Skeletal muscle tissue (tissue), 4 donors: Measurements from ENCODE around the gene ADGRL4. TPM values are rescaled to one million over a fixed set of nuclear protein-coding genes. Genes with fewer than 3 reads are reported as not detected.
A peak's percentile ranks its signal among the peaks of the same experiment; 100 is the strongest.
"Not testable (repeated sequence)": the region's sequence is repeated elsewhere in the genome, so short reads cannot be mapped to it uniquely, and the experiment has no call there.

ENCODE experiments used
- H3K27ac ChIP-seq: one replicate; pipeline ENCODE4 v1.7.0; 2013; ENCODE audit warnings: mild to moderate bottlenecking, low read depth, low read length, inconsistent platforms
- H3K27me3 ChIP-seq, 3 donors: one replicate each; pipeline ENCODE4 v1.7.0; 2013; ENCODE audit warnings: low read length in 3 of 3; ENCODE audit not compliant: control insufficient read depth in 3 of 3, insufficient read depth in 3 of 3
- H3K36me3 ChIP-seq, 3 donors: one replicate each; pipeline ENCODE4 v1.7.0; 2013; ENCODE audit warnings: low read length in 3 of 3; ENCODE audit not compliant: control insufficient read depth in 3 of 3, insufficient read depth in 3 of 3
- H3K4me1 ChIP-seq, 3 donors: one replicate each; pipeline ENCODE4 v1.7.0; 2013; ENCODE audit warnings: low read length in 3 of 3, mild to moderate bottlenecking in 3 of 3; ENCODE audit not compliant: control insufficient read depth in 3 of 3, insufficient read depth in 3 of 3
- H3K4me3 ChIP-seq, 3 donors: one replicate each; pipeline ENCODE4 v1.7.0; 2013; ENCODE audit warnings: low read length in 3 of 3
- H3K9ac ChIP-seq, 3 donors: one replicate each; pipeline ENCODE4 v1.7.0; 2013; ENCODE audit warnings: low read length in 3 of 3, mild to moderate bottlenecking in 3 of 3, moderate library complexity in 2 of 3, low read depth in 1 of 3
- H3K9me3 ChIP-seq, 3 donors: one replicate each; pipeline ENCODE4 v1.7.0; 2013; ENCODE audit warnings: low read length in 3 of 3; ENCODE audit not compliant: control insufficient read depth in 3 of 3
- total RNA-seq: library from RNA; depleted of rRNA; stranded (reverse); fragments of >200 nt; gene quantifications from one replicate; pipeline ENCODE4 v1.2.3, GENCODE V29; 2014
- donor health status: Osteomylitis.

The ADGRL4 gene
- total RNA-seq, 1 donor from 2014 or later, result 15.7 TPM

DNA sequence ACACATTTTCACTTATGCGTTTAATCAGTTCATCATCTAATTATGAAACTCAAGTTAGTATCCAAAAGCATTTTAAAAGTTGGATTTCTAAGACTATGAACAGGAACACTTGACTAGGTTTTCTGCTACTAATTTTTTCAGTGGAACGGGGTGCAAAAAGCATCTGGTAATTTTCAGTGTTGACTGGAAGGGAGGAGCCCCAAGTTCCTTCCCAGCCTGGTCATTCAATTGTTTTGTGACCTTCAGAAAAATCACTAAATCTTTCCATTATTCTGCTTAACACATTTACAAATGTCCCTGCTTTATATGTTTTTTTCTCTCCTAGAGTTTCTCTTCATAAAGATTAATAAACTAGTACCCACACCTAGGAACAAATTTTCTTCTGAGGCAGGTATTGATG is 6.0 kb upstream of the ADGRL4 start:
- H3K27me3 ChIP-seq, result no peaks in the 10 kb centered on the region
- H3K4me3 ChIP-seq, result no peak overlapping the region
- H3K9me3 ChIP-seq, result no peaks in the 10 kb centered on the region
- no peak overlapping the region for H3K27ac ChIP-seq
- H3K4me1 ChIP-seq, result no peaks in the 10 kb centered on the region
- no peaks in the 10 kb centered on the region for H3K36me3 ChIP-seq
- no peak overlapping the region for H3K9ac ChIP-seq

- no peak overlapping the region for H3K9ac ChIP-seq
- no peaks in the 10 kb centered on the region for H3K4me1 ChIP-seq
- no peak overlapping the region for H3K4me3 ChIP-seq
- H3K9me3 ChIP-seq, result no peaks in the 10 kb centered on the region
- peak overlapping the region; percentile 19 for H3K27ac ChIP-seq
- peaks cover 0 to 6% (median 2%) of the 10 kb centered on the region in 3 donors for H3K27me3 ChIP-seq
- no peaks in the 10 kb centered on the region for H3K36me3 ChIP-seq
Observed at GRCh38 chr1:79010589-79010988, 4.1 kb upstream of the ADGRL4 start.

- Histone ChIP-seq H3K27ac (peak overlapping the region; percentile 72), H3K27me3 (peaks cover 0 to 6% (median 2%) of the 10 kb centered on the region in 3 donors), H3K9ac (peak overlapping the region in 2 of 3 donors; percentile 59 to 65), H3K4me1 (no peaks in the 10 kb centered on the region), H3K36me3 (no peaks in the 10 kb centered on the region), H3K9me3 (no peaks in the 10 kb centered on the region), H3K4me3 (peak overlapping the region; percentile 27 to 57 (median 45))
Observed at GRCh38 chr1:79005945-79006344, 585 bp downstream of the ADGRL4 start.

DNA sequence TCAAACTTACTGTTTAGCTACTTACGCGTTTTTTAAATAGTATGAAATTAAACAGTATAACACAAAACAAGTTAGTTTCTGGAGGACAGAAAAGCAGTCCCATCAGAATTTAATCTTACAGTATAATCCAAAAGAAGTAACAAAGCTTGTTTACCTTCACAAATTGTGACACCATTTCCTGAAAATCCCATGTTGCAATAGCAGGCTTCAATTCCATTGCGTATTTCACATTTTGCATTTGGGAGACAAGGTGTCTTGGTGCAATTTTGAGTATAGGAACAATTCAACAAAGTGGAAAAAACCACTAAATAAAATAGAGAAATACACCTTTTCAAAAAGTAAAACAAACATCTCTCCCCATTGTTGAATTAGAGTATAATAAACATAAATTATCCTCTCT is 1.6 kb downstream of the ADGRL4 start:
- Histone ChIP-seq H3K27ac (peak overlapping the region; percentile 19), H3K9ac (peak overlapping the region in 1 of 3 donors; percentile 63), H3K9me3 (no peaks in the 10 kb centered on the region), H3K27me3 (peaks cover 0 to 6% (median 2%) of the 10 kb centered on the region in 3 donors), H3K36me3 (no peaks in the 10 kb centered on the region), H3K4me1 (no peaks in the 10 kb centered on the region), H3K4me3 (peak overlapping the region in 2 of 3 donors; percentile 11 to 42)

- no peak overlapping the region for H3K27ac ChIP-seq
- no peaks in the 10 kb centered on the region for H3K9me3 ChIP-seq
- no peaks in the 10 kb centered on the region for H3K36me3 ChIP-seq
- H3K27me3 ChIP-seq, result no peaks in the 10 kb centered on the region
- H3K4me1 ChIP-seq, result no peaks in the 10 kb centered on the region
- H3K4me3 ChIP-seq, result no peak overlapping the region
- H3K9ac ChIP-seq, result no peak overlapping the region
Observed at GRCh38 chr1:78996791-78997190, 9.7 kb downstream of the ADGRL4 start.

GRCh38 chr1:78987042-78987441 is 19.5 kb downstream of the ADGRL4 start:
- no peak overlapping the region for H3K27ac ChIP-seq
- H3K4me1 ChIP-seq, result no peaks in the 10 kb centered on the region
- no peaks in the 10 kb centered on the region for H3K9me3 ChIP-seq
- H3K27me3 ChIP-seq, result no peaks in the 10 kb centered on the region
- H3K4me3 ChIP-seq, result no peak overlapping the region
- H3K36me3 ChIP-seq, result no peaks in the 10 kb centered on the region
- H3K9ac ChIP-seq, result no peak overlapping the region

DNA sequence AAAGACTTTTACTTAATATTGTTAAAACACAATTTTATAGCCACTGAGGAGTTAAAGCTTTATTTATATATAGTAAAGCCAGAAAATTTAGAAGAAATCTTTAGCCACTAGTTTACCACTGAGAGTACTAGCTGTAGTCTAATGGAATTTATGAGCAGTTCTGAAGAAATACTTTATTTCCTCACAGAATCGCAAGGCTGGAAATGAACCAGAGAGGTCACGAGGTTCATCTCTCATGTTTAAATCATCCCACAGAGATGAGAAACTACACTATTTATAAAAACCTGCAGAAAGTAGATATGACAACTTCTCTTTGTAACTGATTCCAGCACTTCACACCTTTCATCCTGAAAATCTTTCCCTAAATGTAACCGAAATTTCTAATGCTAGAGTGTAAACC is 26.0 kb downstream of the ADGRL4 start:
- no peak overlapping the region for H3K4me3 ChIP-seq
- H3K9ac ChIP-seq, result no peak overlapping the region
- no peaks in the 10 kb centered on the region for H3K36me3 ChIP-seq
- no peaks in the 10 kb centered on the region for H3K27me3 ChIP-seq
- H3K4me1 ChIP-seq, result no peaks in the 10 kb centered on the region
- H3K27ac ChIP-seq, result no peak overlapping the region
- H3K9me3 ChIP-seq, result no peaks in the 10 kb centered on the region

GRCh38 chr1:78972723-78973122 is 33.8 kb downstream of the ADGRL4 start:
- no peak overlapping the region for H3K4me3 ChIP-seq
- H3K9me3 ChIP-seq, result peaks cover 0 to 2% (median 0%) of the 10 kb centered on the region in 3 donors
- no peaks in the 10 kb centered on the region for H3K27me3 ChIP-seq
- no peak overlapping the region for H3K27ac ChIP-seq
- no peaks in the 10 kb centered on the region for H3K36me3 ChIP-seq
- H3K9ac ChIP-seq, result no peak overlapping the region
- H3K4me1 ChIP-seq, result no peaks in the 10 kb centered on the region

GRCh38 chr1:78967091-78967490 is 39.4 kb downstream of the ADGRL4 start:
- not testable (repeated sequence) for H3K9ac ChIP-seq, H3K4me3 ChIP-seq, H3K4me1 ChIP-seq, H3K9me3 ChIP-seq, H3K27ac ChIP-seq, H3K36me3 ChIP-seq, H3K27me3 ChIP-seq

DNA sequence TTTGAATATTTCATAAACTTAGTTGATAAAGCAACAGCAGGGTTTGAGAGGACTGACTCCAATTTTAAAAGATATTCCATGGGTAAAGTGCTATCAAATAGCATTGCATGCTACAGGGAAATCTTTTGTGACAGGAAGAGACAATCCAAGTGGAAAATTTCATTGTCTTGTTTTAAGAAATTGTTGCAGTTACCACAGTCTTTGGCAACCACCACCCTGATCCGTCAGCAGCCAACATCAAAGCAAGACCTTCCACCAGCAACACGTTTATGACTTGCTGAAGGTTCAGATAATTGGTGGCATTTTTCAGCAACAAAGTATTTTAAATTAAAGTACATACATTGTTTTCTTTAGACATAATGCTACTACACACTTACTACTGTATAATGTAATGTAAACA is 47.8 kb downstream of the ADGRL4 start:
- no peaks in the 10 kb centered on the region for H3K9me3 ChIP-seq
- H3K9ac ChIP-seq, result no peak overlapping the region
- no peaks in the 10 kb centered on the region for H3K4me1 ChIP-seq
- H3K4me3 ChIP-seq, result no peak overlapping the region
- H3K27me3 ChIP-seq, result no peaks in the 10 kb centered on the region
- H3K27ac ChIP-seq, result no peak overlapping the region
- H3K36me3 ChIP-seq, result no peaks in the 10 kb centered on the region

GRCh38 chr1:78950826-78951225 is 55.7 kb downstream of the ADGRL4 start:
- no peaks in the 10 kb centered on the region for H3K27me3 ChIP-seq
- H3K4me1 ChIP-seq, result no peaks in the 10 kb centered on the region
- no peaks in the 10 kb centered on the region for H3K36me3 ChIP-seq

More at GRCh38 chr1:78950826-78951225, 55.7 kb downstream of the ADGRL4 start:
- Histone ChIP-seq H3K4me3 (no peak overlapping the region), H3K9me3 (no peaks in the 10 kb centered on the region), H3K9ac (no peak overlapping the region), H3K27ac (no peak overlapping the region)
